WTC11 (cell line): ENCODE data around the gene RNASET2. TPM values are rescaled to one million over a fixed set of nuclear protein-coding genes. Genes with fewer than 3 reads are reported as not detected.

ENCODE experiments used
- ATAC-seq: fragments of 200-7000 bp; cut with Tn5 transposase; 2 replicates; pipeline ENCODE4 v1.10.0; 2021; ENCODE audit warnings: mild to moderate bottlenecking, moderate library complexity
- CTCF ChIA-PET: fragments of 300-600 bp; sonication (Branson Sonifier 250); formaldehyde crosslinking; loops from one replicate; lab custom pipeline; 2021; ENCODE audit warnings: antibody characterized with exemption; lab: Charles Lee
- POLR2A ChIA-PET: fragments of 350-600 bp; sonication (Branson Sonifier 250); formaldehyde crosslinking; loops from one replicate; lab custom pipeline; 2021; ENCODE audit warnings: antibody characterized with exemption; lab: Charles Lee
- DNase-seq: peaks from one replicate; pipeline ENCODE4 v3.0.0; 2021; ENCODE audit warnings: low spot score
- H3K27ac Mint-ChIP-seq: 2 replicates; pipeline ENCODE4 v1.8.0; 2021; ENCODE audit warnings: mixed read lengths
- H3K27me3 Mint-ChIP-seq: 2 replicates; pipeline ENCODE4 v1.8.0; 2021; ENCODE audit warnings: low read depth, mild to moderate bottlenecking, moderate library complexity, mixed read lengths
- H3K36me3 Mint-ChIP-seq: 2 replicates; pipeline ENCODE4 v1.8.0; 2021; ENCODE audit warnings: mixed read lengths
- H3K4me1 Mint-ChIP-seq: 2 replicates; pipeline ENCODE4 v1.8.0; 2022; ENCODE audit warnings: mixed read lengths
- H3K4me3 Mint-ChIP-seq: 2 replicates; pipeline ENCODE4 v1.8.0; 2021; ENCODE audit warnings: mild to moderate bottlenecking, moderate library complexity, mixed read lengths
- H3K9me3 Mint-ChIP-seq: 2 replicates; pipeline ENCODE4 v1.8.0; 2021; ENCODE audit warnings: mixed read lengths
- ATF1 ChIP-seq: sonication (generic); formaldehyde crosslinking; IDR thresholded peaks from 2 replicates; pipeline ENCODE4 v1.8.1; 2023; ENCODE audit warnings: mild to moderate bottlenecking, moderate library complexity, missing genetic modification reagents
- CREM ChIP-seq: sonication (generic); formaldehyde crosslinking; IDR thresholded peaks from 2 replicates; pipeline ENCODE4 v1.8.1; 2022; ENCODE audit warnings: mild to moderate bottlenecking, missing genetic modification reagents, moderate library complexity
- ETV6 ChIP-seq: sonication (generic); formaldehyde crosslinking; IDR thresholded peaks from 2 replicates; pipeline ENCODE4 v1.8.1; 2022; ENCODE audit warnings: mild to moderate bottlenecking, missing genetic modification reagents
- GABPB1 ChIP-seq: sonication (generic); formaldehyde crosslinking; IDR thresholded peaks from 2 replicates; pipeline ENCODE4 v1.8.1; 2023; ENCODE audit warnings: mild to moderate bottlenecking, missing genetic modification reagents
- GRHL2 ChIP-seq: fragments of 250-450 bp; sonication (Bioruptor Pico); IDR thresholded peaks from 2 replicates; pipeline ENCODE4 v1.8.0; 2022; ENCODE audit warnings: mild to moderate bottlenecking, moderate library complexity; ENCODE audit not compliant: insufficient replicate concordance, severe bottlenecking
- GTF2I ChIP-seq: fragments of 250-450 bp; sonication (Bioruptor Pico); conservative IDR thresholded peaks from 2 replicates; pipeline ENCODE4 v1.4.0; 2021; ENCODE audit warnings: mild to moderate bottlenecking
- MYBL2 ChIP-seq: sonication (generic); formaldehyde crosslinking; IDR thresholded peaks from 2 replicates; pipeline ENCODE4 v1.8.1; 2023; ENCODE audit warnings: mild to moderate bottlenecking, moderate library complexity, missing genetic modification reagents
- NR3C1 ChIP-seq: sonication (generic); formaldehyde crosslinking; conservative IDR thresholded peaks from 2 replicates; pipeline ENCODE4 v1.8.1; 2023; ENCODE audit warnings: low read depth, mild to moderate bottlenecking, missing genetic modification reagents
- PRRX2 ChIP-seq: fragments of 250-450 bp; sonication (Bioruptor Pico); IDR thresholded peaks from 2 replicates; pipeline ENCODE4 v1.8.0; 2021; ENCODE audit warnings: mild to moderate bottlenecking
- TP53 ChIP-seq: sonication (generic); formaldehyde crosslinking; IDR thresholded peaks from 2 replicates; pipeline ENCODE4 v1.8.1; 2023; ENCODE audit warnings: mild to moderate bottlenecking, missing genetic modification reagents
- ZNF138 ChIP-seq: sonication (generic); formaldehyde crosslinking; conservative IDR thresholded peaks from 2 replicates; pipeline ENCODE4 v1.8.1; 2022; ENCODE audit warnings: mild to moderate bottlenecking, moderate library complexity, missing genetic modification reagents
- ZNF317 ChIP-seq: sonication (generic); formaldehyde crosslinking; IDR thresholded peaks from 2 replicates; pipeline ENCODE4 v1.8.1; 2023; ENCODE audit warnings: low read depth, mild to moderate bottlenecking, moderate library complexity, missing genetic modification reagents, borderline replicate concordance
- total RNA-seq: library from RNA; stranded (reverse); gene quantifications from 3 replicates; pipeline ENCODE4 v1.2.3, GENCODE V29; 2021
- TF ChIP-seq, protein P1 (sequence below): sonication (generic); formaldehyde crosslinking; IDR thresholded peaks from 2 replicates; pipeline ENCODE4 v1.8.1; 2023; ENCODE audit warnings: mild to moderate bottlenecking, missing genetic modification reagents
- TF ChIP-seq, protein P2 (sequence below): sonication (generic); formaldehyde crosslinking; IDR thresholded peaks from 2 replicates; pipeline ENCODE4 v1.8.1; 2023; ENCODE audit warnings: mild to moderate bottlenecking, missing genetic modification reagents
- TF ChIP-seq, protein P3 (sequence below): fragments of 250-450 bp; sonication (Bioruptor Pico); conservative IDR thresholded peaks from 2 replicates; pipeline ENCODE4 v1.9.0; 2021; ENCODE audit warnings: mild to moderate bottlenecking
- TF ChIP-seq, protein P4 (sequence below): sonication (generic); formaldehyde crosslinking; IDR thresholded peaks from 2 replicates; pipeline ENCODE4 v1.8.1; 2022; ENCODE audit warnings: low read depth, mild to moderate bottlenecking, moderate library complexity, missing genetic modification reagents, borderline replicate concordance
- TF ChIP-seq, protein P5 (sequence below): sonication (generic); formaldehyde crosslinking; IDR thresholded peaks from 2 replicates; pipeline ENCODE4 v1.8.0; 2022; ENCODE audit warnings: mild to moderate bottlenecking, missing genetic modification reagents
- TF ChIP-seq, protein P6 (sequence below): sonication (generic); formaldehyde crosslinking; IDR thresholded peaks from 2 replicates; pipeline ENCODE4 v1.8.1; 2023; ENCODE audit warnings: mild to moderate bottlenecking, missing genetic modification reagents, borderline replicate concordance

Gene RNASET2
- total RNA-seq, 1 experiment from 2014 or later: 35.6 TPM

DNA sequence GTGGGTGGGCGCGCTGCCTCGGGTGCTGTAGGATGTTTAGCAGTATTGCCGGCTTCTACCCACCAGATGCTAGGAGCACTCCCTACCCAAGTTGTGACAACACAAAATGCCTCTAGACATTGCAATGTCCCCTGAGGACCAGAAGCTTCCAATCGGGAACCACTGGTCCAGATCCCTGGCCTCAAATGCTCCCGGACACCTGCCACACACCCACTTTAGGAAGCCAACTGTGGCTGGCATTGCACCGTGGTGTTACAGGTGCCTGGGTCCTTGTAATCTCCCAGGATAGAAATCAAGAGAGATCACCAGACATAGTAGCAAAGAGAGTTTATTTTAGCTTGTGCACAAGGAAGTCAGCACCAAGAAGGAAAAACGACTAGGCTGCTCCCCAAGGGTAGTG, 14.9 kb upstream of the RNASET2 start:
- Mint-ChIP-seq H3K4me1 (peaks cover 17% of the 10 kb centered on the region), H3K27me3 (peaks cover 56% of the 10 kb centered on the region), H3K4me3 (no peak overlapping the region), H3K36me3 (peaks cover 67% of the 10 kb centered on the region), H3K9me3 (peaks cover 36% of the 10 kb centered on the region), H3K27ac (no peak overlapping the region)
- ATAC-seq: no peak
- TF ChIP-seq CREM (no peak), TP53 (CRISPR knock-in tag) (no peak), PRRX2 (no peak), ETV6 (CRISPR knock-in tag) (no peak)
- TF ChIP-seq, protein P1, sequence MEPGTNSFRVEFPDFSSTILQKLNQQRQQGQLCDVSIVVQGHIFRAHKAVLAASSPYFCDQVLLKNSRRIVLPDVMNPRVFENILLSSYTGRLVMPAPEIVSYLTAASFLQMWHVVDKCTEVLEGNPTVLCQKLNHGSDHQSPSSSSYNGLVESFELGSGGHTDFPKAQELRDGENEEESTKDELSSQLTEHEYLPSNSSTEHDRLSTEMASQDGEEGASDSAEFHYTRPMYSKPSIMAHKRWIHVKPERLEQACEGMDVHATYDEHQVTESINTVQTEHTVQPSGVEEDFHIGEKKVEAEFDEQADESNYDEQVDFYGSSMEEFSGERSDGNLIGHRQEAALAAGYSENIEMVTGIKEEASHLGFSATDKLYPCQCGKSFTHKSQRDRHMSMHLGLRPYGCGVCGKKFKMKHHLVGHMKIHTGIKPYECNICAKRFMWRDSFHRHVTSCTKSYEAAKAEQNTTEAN (CRISPR knock-in tag): no peak
- TF ChIP-seq, protein P2, sequence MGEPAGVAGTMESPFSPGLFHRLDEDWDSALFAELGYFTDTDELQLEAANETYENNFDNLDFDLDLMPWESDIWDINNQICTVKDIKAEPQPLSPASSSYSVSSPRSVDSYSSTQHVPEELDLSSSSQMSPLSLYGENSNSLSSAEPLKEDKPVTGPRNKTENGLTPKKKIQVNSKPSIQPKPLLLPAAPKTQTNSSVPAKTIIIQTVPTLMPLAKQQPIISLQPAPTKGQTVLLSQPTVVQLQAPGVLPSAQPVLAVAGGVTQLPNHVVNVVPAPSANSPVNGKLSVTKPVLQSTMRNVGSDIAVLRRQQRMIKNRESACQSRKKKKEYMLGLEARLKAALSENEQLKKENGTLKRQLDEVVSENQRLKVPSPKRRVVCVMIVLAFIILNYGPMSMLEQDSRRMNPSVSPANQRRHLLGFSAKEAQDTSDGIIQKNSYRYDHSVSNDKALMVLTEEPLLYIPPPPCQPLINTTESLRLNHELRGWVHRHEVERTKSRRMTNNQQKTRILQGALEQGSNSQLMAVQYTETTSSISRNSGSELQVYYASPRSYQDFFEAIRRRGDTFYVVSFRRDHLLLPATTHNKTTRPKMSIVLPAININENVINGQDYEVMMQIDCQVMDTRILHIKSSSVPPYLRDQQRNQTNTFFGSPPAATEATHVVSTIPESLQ (CRISPR knock-in tag): no peak
- TF ChIP-seq, protein P3, sequence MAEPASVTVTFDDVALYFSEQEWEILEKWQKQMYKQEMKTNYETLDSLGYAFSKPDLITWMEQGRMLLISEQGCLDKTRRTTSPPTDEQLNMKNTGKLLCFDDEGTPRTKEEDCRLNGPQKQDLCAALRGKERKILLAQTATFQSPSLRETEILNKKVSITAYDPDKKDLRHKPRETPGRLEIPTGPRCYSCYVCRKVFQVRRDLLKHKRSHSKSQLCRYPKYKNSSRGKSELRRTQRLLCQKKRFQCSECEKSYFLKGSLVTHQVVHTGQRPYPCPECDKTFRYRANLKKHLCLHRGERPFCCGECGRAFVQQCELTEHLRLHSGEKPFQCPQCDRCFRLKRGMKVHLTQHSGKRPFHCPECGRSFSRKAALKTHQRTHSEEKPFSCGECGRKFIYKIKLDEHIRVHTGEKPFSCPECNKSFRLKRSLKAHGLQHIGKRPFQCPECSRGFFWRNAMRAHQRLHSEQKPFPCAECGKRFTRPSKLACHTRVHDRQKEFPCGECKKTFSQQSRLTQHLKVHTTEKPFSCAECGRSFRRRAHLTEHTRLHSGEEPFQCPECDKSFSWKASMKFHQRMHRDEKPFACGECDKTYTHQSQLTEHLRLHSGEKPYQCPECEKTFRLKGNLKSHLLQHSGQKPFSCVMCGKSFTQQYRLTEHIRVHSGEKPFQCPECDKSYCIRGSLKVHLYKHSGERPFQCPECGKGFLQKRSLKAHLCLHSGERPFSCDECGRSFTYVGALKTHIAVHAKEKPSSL (CRISPR knock-in tag): no peak
- no peak for DNase-seq
- ChIA-PET CTCF (interaction anchor here (1.0 kb wide), 1 partner anchor 18 kb away, joined by 4 read pairs; no protein-coding TSS in a partner anchor), POLR2A (no interaction called here)

DNA sequence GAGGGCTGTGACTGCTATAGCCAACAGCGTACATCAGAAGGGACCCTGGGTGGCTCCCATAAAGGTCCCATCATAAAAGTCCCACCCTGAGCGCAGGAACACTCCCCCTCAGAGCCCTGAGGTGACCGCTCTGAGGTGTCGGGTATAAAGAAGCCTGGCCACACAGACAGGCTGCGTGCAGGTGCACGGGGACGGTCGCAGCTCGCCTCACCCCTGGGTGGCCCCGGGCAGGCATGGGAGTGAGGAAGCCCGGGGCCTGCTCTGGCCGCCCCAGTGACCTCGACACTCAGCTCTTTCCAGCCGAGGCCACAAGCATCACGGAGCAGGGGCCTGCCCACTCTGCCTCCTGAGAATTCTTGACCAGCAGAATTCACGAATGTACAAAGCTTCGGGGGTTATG, 14.4 kb upstream of the RNASET2 start:
- ATAC-seq: no peak
- DNase-seq: no peak
- H3K4me1 Mint-ChIP-seq: peaks cover 17% of the 10 kb centered on the region
- peaks cover 61% of the 10 kb centered on the region for H3K27me3 Mint-ChIP-seq
- CTCF ChIA-PET: no interaction called here
- peaks cover 41% of the 10 kb centered on the region for H3K9me3 Mint-ChIP-seq
- no peak for TF ChIP-seq ZNF317 (CRISPR knock-in tag)
- TF ChIP-seq, protein P4, sequence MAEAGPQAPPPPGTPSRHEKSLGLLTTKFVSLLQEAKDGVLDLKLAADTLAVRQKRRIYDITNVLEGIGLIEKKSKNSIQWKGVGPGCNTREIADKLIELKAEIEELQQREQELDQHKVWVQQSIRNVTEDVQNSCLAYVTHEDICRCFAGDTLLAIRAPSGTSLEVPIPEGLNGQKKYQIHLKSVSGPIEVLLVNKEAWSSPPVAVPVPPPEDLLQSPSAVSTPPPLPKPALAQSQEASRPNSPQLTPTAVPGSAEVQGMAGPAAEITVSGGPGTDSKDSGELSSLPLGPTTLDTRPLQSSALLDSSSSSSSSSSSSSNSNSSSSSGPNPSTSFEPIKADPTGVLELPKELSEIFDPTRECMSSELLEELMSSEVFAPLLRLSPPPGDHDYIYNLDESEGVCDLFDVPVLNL: no peak
- TF ChIP-seq GTF2I (CRISPR knock-in tag): no peak
- no peak for TF ChIP-seq ATF1 (CRISPR knock-in tag)
- no peak for TF ChIP-seq ZNF138 (CRISPR knock-in tag)
- TF ChIP-seq PRRX2: no peak
- TF ChIP-seq, protein P5, sequence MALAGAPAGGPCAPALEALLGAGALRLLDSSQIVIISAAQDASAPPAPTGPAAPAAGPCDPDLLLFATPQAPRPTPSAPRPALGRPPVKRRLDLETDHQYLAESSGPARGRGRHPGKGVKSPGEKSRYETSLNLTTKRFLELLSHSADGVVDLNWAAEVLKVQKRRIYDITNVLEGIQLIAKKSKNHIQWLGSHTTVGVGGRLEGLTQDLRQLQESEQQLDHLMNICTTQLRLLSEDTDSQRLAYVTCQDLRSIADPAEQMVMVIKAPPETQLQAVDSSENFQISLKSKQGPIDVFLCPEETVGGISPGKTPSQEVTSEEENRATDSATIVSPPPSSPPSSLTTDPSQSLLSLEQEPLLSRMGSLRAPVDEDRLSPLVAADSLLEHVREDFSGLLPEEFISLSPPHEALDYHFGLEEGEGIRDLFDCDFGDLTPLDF (CRISPR knock-in tag): no peak
- no peak for TF ChIP-seq GRHL2 (CRISPR knock-in tag)
- TF ChIP-seq NR3C1 (CRISPR knock-in tag): no peak
- TF ChIP-seq, protein P6, sequence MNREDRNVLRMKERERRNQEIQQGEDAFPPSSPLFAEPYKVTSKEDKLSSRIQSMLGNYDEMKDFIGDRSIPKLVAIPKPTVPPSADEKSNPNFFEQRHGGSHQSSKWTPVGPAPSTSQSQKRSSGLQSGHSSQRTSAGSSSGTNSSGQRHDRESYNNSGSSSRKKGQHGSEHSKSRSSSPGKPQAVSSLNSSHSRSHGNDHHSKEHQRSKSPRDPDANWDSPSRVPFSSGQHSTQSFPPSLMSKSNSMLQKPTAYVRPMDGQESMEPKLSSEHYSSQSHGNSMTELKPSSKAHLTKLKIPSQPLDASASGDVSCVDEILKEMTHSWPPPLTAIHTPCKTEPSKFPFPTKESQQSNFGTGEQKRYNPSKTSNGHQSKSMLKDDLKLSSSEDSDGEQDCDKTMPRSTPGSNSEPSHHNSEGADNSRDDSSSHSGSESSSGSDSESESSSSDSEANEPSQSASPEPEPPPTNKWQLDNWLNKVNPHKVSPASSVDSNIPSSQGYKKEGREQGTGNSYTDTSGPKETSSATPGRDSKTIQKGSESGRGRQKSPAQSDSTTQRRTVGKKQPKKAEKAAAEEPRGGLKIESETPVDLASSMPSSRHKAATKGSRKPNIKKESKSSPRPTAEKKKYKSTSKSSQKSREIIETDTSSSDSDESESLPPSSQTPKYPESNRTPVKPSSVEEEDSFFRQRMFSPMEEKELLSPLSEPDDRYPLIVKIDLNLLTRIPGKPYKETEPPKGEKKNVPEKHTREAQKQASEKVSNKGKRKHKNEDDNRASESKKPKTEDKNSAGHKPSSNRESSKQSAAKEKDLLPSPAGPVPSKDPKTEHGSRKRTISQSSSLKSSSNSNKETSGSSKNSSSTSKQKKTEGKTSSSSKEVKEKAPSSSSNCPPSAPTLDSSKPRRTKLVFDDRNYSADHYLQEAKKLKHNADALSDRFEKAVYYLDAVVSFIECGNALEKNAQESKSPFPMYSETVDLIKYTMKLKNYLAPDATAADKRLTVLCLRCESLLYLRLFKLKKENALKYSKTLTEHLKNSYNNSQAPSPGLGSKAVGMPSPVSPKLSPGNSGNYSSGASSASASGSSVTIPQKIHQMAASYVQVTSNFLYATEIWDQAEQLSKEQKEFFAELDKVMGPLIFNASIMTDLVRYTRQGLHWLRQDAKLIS (CRISPR knock-in tag): no peak
- no peak for TF ChIP-seq GABPB1 (CRISPR knock-in tag)
- TF ChIP-seq MYBL2: no peak
- TF ChIP-seq, all 79 proteins: peak for 0
- H3K36me3 Mint-ChIP-seq: peaks cover 69% of the 10 kb centered on the region
- no peak overlapping the region for H3K4me3 Mint-ChIP-seq
- POLR2A ChIA-PET: no interaction called here
- H3K27ac Mint-ChIP-seq: no peak overlapping the region
